ENCODE results near the gene TRPC3. TPM values are rescaled to one million over a fixed set of nuclear protein-coding genes. Genes with fewer than 3 reads are reported as not detected.

Gene TRPC3
- total RNA-seq, 1 experiment from 2014 or later, result 0.52 TPM

GRCh38 chr4:121950212-121950679 is 1.6 kb downstream of the TRPC3 start:
- DNase-seq (ENCODE audit: low read depth), result peak; percentile 65

DNA sequence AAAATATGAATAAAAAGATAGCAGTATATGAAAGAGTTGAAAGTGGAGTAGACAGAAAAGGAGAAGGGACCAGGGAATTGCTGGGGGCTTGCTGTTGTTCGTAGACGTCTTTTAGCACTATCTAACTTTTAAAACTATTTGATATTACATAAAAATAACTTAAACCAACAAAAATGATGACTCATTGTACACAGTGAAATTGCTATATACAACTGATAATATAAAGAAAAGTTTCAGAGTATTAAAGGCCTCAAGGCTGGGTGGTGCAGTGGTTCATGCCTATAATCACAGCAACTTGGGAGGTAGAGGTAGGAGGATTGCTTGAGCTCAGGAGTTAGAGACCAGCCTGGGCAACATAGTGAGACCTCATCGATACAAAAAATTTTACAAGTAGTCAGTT is 5.2 kb downstream of the TRPC3 start:
- DNase-seq (ENCODE audit: low read depth), result no peak

DNA sequence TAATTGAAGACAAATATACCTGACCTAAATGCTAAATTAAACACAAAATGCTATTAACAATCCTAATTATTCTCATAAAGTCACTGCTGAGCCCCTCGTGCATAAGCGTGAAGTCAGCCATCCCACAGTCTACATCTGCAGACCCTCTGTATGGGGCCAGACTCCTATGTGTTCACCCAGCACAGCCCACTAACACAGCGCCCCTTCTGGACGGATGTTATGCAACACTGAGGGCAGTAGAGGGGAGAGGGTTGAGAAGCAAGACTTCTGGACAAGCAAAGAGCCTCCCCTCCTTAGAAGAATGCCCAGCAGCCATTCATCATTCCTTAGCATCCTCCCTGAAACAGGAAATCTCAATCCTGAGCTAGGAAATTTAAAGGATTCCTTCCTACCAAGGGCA is 7.9 kb downstream of the TRPC3 start:
- DNase-seq (ENCODE audit: low read depth), result no peak

- DNase-seq (ENCODE audit: low read depth), result no peak
These were observed 12.2 kb downstream of the TRPC3 start for GRCh38 chr4:121939690-121940089.

- DNase-seq (ENCODE audit: low read depth), result no peak
These were observed 13.4 kb downstream of the TRPC3 start for GRCh38 chr4:121938282-121939092.

GRCh38 chr4:121936101-121936500 is 15.8 kb downstream of the TRPC3 start:
- no peak for DNase-seq (ENCODE audit: low read depth)

DNA sequence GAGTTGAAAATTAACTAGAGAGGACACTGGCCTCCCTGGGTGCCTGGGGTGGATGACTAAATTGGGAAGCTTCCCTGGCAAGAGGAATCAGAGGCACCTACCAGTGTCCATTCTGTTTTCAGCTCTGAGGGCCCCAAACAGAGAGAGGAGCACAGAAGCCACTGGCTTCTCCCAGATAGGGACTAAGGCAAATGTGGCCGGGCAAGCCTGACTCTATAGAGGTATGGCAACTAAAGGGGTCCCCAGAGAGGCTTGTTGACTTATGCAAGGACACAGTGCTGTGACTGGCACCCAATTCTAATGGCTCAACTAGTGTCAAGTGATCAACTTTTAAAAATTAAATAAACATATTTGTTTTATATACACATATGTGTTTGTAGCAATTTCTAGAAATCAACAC is 17.2 kb downstream of the TRPC3 start:
- no peak for DNase-seq (ENCODE audit: low read depth)

GRCh38 chr4:121932212-121932974 is 19.5 kb downstream of the TRPC3 start:
- DNase-seq (ENCODE audit: low read depth), result no peak

GRCh38 chr4:121930304-121930703 is 21.6 kb downstream of the TRPC3 start:
- no peak for DNase-seq (ENCODE audit: low read depth)

GRCh38 chr4:121927948-121928347 is 23.9 kb downstream of the TRPC3 start:
- no peak for DNase-seq (ENCODE audit: low read depth)

- peak; percentile 6 for DNase-seq (ENCODE audit: low read depth)
These were observed 25.4 kb downstream of the TRPC3 start for GRCh38 chr4:121926490-121926889.

DNA sequence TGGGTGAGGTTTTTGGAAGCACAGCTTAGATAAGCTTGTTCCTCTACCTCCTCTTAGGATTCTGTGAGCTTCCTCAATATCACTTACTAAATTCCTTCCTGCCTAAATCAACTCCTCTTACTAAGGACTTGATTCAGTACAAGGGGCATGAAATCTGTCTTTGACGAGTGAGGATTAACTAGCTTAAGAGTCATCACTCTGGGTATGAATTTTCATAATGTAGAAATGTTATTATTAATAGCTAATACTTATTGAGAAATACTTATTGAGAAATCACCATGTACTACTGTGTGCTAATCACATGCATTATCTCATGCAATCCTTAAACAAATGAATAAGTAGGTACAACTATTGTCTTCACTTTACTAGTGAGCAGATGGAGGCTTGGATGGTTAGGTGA is 28.6 kb downstream of the TRPC3 start:
- no peak for DNase-seq (ENCODE audit: low read depth)

GRCh38 chr4:121913667-121914066 is 38.2 kb downstream of the TRPC3 start:
- DNase-seq (ENCODE audit: low read depth), result no peak

DNA sequence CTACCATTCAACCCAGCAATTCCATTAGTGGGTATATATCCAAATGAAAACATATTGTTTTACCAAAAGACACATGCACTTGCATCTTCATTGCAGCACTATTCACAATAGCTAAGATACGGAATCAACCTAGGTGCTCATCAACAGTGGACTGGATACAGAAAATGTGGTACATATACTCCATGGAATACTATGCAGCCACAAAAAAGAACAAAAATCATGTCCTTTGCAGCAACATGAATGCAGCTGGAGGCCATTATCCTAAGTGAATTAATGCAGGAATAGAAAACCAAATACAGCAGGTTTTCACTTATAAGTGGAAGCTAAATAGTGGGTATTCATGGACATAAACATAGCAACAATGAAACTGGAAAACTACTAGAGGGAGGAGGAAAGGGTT is 43.5 kb downstream of the TRPC3 start:
- no peak for DNase-seq (ENCODE audit: low read depth)

DNA sequence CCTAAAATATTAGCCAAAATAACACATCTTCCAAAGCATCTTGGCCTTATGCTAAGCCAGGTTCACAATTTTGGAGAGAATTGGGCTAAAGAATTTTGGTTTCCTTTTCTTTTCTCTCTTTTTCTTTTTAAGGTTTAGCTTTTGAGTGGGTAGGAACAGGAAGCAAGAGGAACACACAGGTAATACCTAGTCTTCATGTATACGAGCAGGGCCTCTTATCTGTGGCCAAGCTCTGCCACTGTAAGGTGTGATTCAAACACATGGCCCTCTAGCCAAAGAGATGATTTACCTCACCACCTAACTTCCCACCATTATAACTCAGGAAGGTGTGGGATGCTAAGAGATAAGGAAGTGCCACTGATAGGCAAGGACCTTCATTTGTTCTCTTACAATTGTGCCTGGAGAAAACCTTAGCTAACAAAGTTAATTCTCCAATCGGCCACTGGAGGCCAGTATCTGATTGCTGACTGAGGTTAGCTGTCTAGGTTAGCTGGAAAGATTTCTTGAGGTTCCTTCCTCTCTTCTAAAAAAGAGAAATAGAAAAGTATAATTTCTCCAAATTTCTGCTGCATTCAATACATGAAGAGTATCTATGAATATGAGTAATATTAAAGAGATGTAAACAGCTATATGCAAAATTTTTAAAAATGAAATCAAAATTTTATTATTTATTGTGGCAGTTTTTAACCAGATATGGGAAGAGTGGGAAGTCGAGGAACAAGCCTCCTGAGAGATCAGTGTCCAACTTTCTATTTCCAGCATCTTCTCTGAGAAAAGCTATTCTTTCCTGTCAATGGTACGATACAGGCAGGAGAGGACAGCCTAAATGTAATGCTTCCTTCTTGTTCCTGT is 51.5 kb downstream of the TRPC3 start:
- DNase-seq (ENCODE audit: low read depth), result peak; percentile 37

DNA sequence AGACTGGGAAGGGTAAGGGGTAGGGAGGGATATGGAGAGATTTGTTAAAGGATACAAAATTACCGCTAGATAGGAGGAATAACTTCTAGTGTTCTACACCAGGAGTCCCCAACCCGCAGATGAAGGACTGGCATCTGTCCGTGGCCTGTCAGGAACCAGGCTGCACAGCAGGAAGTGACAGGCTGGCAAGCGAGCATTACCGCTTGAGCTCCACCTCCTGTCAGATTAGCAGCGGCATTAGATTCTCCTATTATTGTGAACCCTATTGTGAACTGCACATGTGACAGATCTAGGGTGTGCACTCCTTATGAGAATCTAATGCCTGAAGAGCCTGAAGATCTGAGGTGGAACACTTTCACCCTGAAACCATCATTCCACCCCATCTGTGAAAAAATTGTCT is 53.7 kb downstream of the TRPC3 start:
- peak; percentile 10 for DNase-seq (ENCODE audit: low read depth)

DNA sequence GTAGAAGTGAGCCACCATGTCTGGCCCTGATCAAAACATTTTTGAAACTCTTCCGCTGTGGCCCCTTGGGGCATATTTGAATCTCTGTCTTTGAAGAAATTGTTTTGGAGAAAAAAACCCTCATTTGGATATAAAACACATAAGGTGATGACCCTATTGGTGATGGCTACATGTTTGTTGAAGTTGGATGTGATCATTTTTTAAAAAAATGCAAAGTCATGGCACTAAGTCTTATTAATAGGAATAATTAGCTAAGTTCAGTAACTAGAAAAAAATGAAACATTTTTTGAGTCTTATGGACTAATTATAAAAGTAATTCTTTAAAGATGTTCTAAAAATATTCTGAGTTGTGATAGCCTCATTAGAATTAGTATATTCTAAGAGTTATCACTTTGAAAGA is 63.7 kb downstream of the TRPC3 start:
- DNase-seq (ENCODE audit: low read depth), result no peak

- no peak for DNase-seq (ENCODE audit: low read depth)
These were observed 66.7 kb downstream of the TRPC3 start for GRCh38 chr4:121885115-121885514.

- DNase-seq (ENCODE audit: low read depth), result no peak
These were observed 70.7 kb downstream of the TRPC3 start for GRCh38 chr4:121881158-121881557.

GRCh38 chr4:121879135-121879534 is 72.7 kb downstream of the TRPC3 start:
- no peak for DNase-seq (ENCODE audit: low read depth)

GRCh38 chr4:121877041-121877773 is 74.7 kb downstream of the TRPC3 start:
- DNase-seq (ENCODE audit: low read depth), result no peak
